Measurements from ENCODE around the gene PHACTR1. TPM values are rescaled to one million over a fixed set of nuclear protein-coding genes. Genes with fewer than 3 reads are reported as not detected.

PHACTR1 gene
- total RNA-seq, 1 donor from 2014 or later, result 8.5 TPM

DNA sequence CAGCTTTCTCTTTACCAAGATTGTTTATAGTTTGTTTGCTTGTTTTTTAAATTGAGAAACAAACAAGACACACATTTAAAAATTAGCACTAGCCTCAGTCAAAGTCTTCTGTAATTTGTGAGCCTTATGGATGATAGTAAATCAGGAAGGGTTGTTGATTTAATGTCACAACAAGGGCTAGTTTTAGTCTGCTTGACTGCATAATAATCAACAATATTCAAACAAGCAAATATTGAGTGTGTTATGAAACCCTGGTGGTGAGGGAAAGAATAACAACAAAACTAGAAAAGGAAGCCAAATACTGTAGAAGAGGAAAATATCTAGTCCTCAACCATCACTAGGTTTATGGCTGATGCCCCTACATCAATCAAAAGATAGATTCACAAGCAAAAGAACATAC is 383.2 kb downstream of the PHACTR1 start:
- Histone ChIP-seq H3K79me2 (ENCODE audit: insufficient read depth, low read length) (no peaks in the 10 kb centered on the region), H3K4me1 (ENCODE audit: insufficient read depth, low read length) (no peaks in the 10 kb centered on the region), H3K9me3 (ENCODE audit: insufficient read depth, low read depth, low read length) (no peaks in the 10 kb centered on the region), H3K36me3 (ENCODE audit: insufficient read depth, low read length) (no peaks in the 10 kb centered on the region), H3K9ac (ENCODE audit: low read length) (no peak overlapping the region), H2AFZ (ENCODE audit: low read depth, low read length) (no peak overlapping the region), H3K27me3 (ENCODE audit: insufficient read depth, low read length) (no peaks in the 10 kb centered on the region), H4K20me1 (ENCODE audit: insufficient read depth, low read length) (no peaks in the 10 kb centered on the region), H3K4me2 (ENCODE audit: low read length) (no peak overlapping the region), H3K27ac (ENCODE audit: low read depth, low read length) (no peak overlapping the region), H3K4me3 (ENCODE audit: insufficient read depth, low read depth, low read length) (no peak overlapping the region)
- DNase-seq (ENCODE audit: low read depth) (no peak), FAIRE-seq (no peak)
- Mint-ChIP-seq H3K36me3 (ENCODE audit: low read depth, unreplicated experiment) (no peaks in the 10 kb centered on the region), H3K4me3 (ENCODE audit: unreplicated experiment) (no peak overlapping the region), H3K27ac (ENCODE audit: unreplicated experiment) (no peak overlapping the region), H3K4me1 (ENCODE audit: low read depth, unreplicated experiment) (no peaks in the 10 kb centered on the region), H3K9me3 (ENCODE audit: unreplicated experiment) (no peaks in the 10 kb centered on the region), H3K27me3 (ENCODE audit: low read depth, unreplicated experiment) (no peaks in the 10 kb centered on the region)
- TF ChIP-seq, protein P1, sequence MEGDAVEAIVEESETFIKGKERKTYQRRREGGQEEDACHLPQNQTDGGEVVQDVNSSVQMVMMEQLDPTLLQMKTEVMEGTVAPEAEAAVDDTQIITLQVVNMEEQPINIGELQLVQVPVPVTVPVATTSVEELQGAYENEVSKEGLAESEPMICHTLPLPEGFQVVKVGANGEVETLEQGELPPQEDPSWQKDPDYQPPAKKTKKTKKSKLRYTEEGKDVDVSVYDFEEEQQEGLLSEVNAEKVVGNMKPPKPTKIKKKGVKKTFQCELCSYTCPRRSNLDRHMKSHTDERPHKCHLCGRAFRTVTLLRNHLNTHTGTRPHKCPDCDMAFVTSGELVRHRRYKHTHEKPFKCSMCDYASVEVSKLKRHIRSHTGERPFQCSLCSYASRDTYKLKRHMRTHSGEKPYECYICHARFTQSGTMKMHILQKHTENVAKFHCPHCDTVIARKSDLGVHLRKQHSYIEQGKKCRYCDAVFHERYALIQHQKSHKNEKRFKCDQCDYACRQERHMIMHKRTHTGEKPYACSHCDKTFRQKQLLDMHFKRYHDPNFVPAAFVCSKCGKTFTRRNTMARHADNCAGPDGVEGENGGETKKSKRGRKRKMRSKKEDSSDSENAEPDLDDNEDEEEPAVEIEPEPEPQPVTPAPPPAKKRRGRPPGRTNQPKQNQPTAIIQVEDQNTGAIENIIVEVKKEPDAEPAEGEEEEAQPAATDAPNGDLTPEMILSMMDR (IDR thresholded peaks at IDR 0.05; ENCODE audit: insufficient read depth, low read depth, low read length), result peak; percentile 12
- no peak for TF ChIP-seq EZH2 (IDR thresholded peaks at IDR 0.05; ENCODE audit: insufficient read depth, low read length)

DNA sequence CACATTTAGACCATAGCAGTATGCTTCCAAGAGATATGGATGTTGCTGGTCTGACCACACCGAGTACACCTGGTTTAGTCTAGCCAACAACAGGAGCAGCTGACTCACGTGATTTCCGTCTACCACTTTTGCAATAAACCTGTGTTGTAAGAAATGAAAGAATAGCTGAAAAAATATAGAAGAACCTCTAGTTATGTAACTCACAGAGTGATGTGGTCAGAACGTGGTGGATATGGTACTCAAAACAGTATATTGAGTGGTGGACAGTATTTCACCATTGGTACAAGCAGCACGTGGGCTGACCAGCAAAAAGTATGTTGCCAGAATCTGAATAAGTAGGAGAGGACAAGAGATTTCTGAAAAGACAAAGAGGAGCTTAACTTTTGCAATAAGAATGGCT is 384.8 kb downstream of the PHACTR1 start:
- no peaks in the 10 kb centered on the region for H3K9me3 Mint-ChIP-seq (ENCODE audit: unreplicated experiment)
- H3K4me1 ChIP-seq (ENCODE audit: insufficient read depth, low read length), result no peaks in the 10 kb centered on the region
- no peaks in the 10 kb centered on the region for H3K27me3 Mint-ChIP-seq (ENCODE audit: low read depth, unreplicated experiment)
- H3K4me2 ChIP-seq (ENCODE audit: low read length), result no peak overlapping the region
- TF ChIP-seq, protein P1 (IDR thresholded peaks at IDR 0.05; ENCODE audit: insufficient read depth, low read depth, low read length), result no peak
- TF ChIP-seq EZH2 (IDR thresholded peaks at IDR 0.05; ENCODE audit: insufficient read depth, low read length), result no peak
- no peak overlapping the region for H3K9ac ChIP-seq (ENCODE audit: low read length)
- H3K27ac ChIP-seq (ENCODE audit: low read depth, low read length), result no peak overlapping the region
- no peaks in the 10 kb centered on the region for H3K9me3 ChIP-seq (ENCODE audit: insufficient read depth, low read depth, low read length)
- no peaks in the 10 kb centered on the region for H3K79me2 ChIP-seq (ENCODE audit: insufficient read depth, low read length)
- DNase-seq (ENCODE audit: low read depth), result no peak
- no peaks in the 10 kb centered on the region for H3K36me3 Mint-ChIP-seq (ENCODE audit: low read depth, unreplicated experiment)
- no peaks in the 10 kb centered on the region for H4K20me1 ChIP-seq (ENCODE audit: insufficient read depth, low read length)
- H3K4me1 Mint-ChIP-seq (ENCODE audit: low read depth, unreplicated experiment), result no peaks in the 10 kb centered on the region
- H2AFZ ChIP-seq (ENCODE audit: low read depth, low read length), result no peak overlapping the region
- FAIRE-seq, result no peak
- no peak overlapping the region for H3K4me3 Mint-ChIP-seq (ENCODE audit: unreplicated experiment)
- no peak overlapping the region for H3K27ac Mint-ChIP-seq (ENCODE audit: unreplicated experiment)
- H3K4me3 ChIP-seq (ENCODE audit: insufficient read depth, low read depth, low read length), result no peak overlapping the region
- no peaks in the 10 kb centered on the region for H3K36me3 ChIP-seq (ENCODE audit: insufficient read depth, low read length)
- H3K27me3 ChIP-seq (ENCODE audit: insufficient read depth, low read length), result no peaks in the 10 kb centered on the region

DNA sequence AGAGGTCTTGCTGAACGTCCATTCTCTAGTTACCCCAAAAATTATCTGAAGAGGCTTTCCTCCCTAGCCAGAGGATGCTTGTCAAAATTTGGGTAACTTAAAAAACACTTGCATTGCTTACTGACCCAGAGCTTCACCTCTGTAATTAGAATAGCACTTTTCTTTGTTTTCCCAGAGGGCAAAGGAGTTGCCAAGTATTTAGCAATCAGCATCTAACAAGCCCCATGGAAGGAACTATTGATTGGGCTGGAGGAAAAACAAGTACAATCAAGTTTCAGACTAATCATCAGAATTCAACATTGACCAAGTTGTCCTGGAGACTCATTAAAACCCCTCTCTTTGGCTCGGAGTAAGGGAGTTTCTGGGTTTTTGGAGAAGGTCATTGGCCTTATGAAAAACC is 385.4 kb downstream of the PHACTR1 start:
- Histone ChIP-seq H3K27me3 (ENCODE audit: insufficient read depth, low read length) (no peaks in the 10 kb centered on the region), H3K4me3 (ENCODE audit: insufficient read depth, low read depth, low read length) (no peak overlapping the region), H3K36me3 (ENCODE audit: insufficient read depth, low read length) (no peaks in the 10 kb centered on the region), H3K27ac (ENCODE audit: low read depth, low read length) (no peak overlapping the region), H3K9me3 (ENCODE audit: insufficient read depth, low read depth, low read length) (no peaks in the 10 kb centered on the region), H3K4me1 (ENCODE audit: insufficient read depth, low read length) (no peaks in the 10 kb centered on the region), H4K20me1 (ENCODE audit: insufficient read depth, low read length) (no peaks in the 10 kb centered on the region), H2AFZ (ENCODE audit: low read depth, low read length) (no peak overlapping the region), H3K9ac (ENCODE audit: low read length) (no peak overlapping the region), H3K4me2 (ENCODE audit: low read length) (no peak overlapping the region), H3K79me2 (ENCODE audit: insufficient read depth, low read length) (no peaks in the 10 kb centered on the region)
- TF ChIP-seq, protein P1 (IDR thresholded peaks at IDR 0.05; ENCODE audit: insufficient read depth, low read depth, low read length), result no peak
- TF ChIP-seq EZH2 (IDR thresholded peaks at IDR 0.05; ENCODE audit: insufficient read depth, low read length), result no peak
- H3K27ac Mint-ChIP-seq (ENCODE audit: unreplicated experiment), result no peak overlapping the region
- FAIRE-seq, result no peak
- DNase-seq (ENCODE audit: low read depth), result no peak
- no peaks in the 10 kb centered on the region for H3K9me3 Mint-ChIP-seq (ENCODE audit: unreplicated experiment)
- no peaks in the 10 kb centered on the region for H3K4me1 Mint-ChIP-seq (ENCODE audit: low read depth, unreplicated experiment)
- H3K27me3 Mint-ChIP-seq (ENCODE audit: low read depth, unreplicated experiment), result no peaks in the 10 kb centered on the region
- no peaks in the 10 kb centered on the region for H3K36me3 Mint-ChIP-seq (ENCODE audit: low read depth, unreplicated experiment)
- no peak overlapping the region for H3K4me3 Mint-ChIP-seq (ENCODE audit: unreplicated experiment)

Data from astrocyte (in vitro differentiated cells and primary cell).